HG03571 (cell line): ENCODE data around the gene TSPAN18.

Source experiments
- ATAC-seq: cut with Tn5 transposase; IDR thresholded peaks from one replicate; pipeline ENCODE4 v1.9.1; 2021; ENCODE audit not compliant: unreplicated experiment

Gene TSPAN18

DNA sequence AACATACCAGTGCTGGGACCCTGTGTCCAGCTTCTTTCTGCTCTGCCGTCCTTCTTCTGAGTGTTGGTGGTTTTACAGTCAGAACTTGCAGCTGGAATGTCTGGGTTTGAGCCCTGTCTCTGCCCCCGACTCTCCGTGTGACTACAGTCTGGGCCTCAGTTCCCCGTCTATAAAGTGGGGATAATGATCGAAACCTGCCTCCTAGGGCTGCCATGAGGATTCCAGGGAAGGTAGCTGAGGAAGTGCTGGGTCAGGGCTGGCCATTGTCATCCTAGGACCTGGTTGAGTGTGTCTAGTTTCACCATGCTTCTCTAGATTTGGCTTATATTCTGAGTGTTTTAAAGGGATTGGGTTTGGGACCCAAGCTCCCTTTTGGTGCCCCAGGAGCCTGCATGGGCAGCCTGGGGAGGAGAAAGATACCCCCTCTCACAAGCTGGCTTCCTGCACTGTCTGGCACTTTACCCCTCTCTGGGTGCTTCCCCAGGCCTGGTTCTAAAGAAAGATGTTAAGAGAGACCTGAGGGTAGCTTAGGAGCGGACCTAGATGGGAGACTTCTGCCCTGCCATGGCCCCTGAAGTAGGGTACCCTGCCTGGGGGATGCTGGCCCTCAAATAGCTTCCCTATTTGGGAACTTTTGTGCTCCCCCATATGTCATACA lies 49.9 kb downstream of the TSPAN18 start:
- ATAC-seq, result no peak

- no peak for ATAC-seq
These were observed 50.7 kb downstream of the TSPAN18 start for GRCh38 chr11:44777209-44778194.

GRCh38 chr11:44778195-44779100 lies 51.7 kb downstream of the TSPAN18 start:
- no peak for ATAC-seq

- no peak for ATAC-seq
These were observed 53.2 kb downstream of the TSPAN18 start for GRCh38 chr11:44779736-44780520.

DNA sequence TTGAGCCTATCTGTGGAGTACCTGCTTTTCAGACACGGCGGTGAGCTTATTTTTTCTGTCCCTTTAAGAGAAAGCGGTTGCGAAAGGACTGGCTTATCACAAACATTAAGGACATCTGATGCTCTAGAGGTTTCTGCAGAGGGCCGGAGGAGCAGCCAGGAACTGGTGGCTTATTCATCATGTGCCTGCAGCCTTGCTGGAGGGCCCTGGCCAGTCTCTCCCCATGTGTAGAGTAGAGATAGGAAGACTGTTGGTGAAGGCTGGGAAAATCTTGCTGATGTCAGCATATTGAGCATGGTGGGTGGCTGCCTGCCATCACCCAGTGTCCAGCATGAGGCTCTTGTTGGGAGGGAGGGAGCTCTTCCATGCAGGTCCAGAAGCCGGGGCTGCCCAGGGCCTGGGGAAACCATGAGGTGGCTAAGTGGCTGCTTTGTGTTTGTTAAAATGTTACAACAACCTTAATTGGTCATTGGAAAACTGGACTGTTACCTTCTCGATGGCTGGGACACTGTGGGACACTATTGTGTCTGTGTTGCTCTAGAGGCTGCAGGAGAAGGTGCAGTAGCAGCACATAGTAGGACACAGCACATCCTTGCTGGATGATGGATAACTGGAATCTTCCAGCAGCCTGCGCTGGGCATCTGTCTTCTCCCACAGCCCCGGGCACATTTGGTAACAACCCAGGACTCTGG lies 54.3 kb downstream of the TSPAN18 start:
- no peak for ATAC-seq

GRCh38 chr11:44781655-44782054 lies 54.9 kb downstream of the TSPAN18 start:
- ATAC-seq, result no peak

GRCh38 chr11:44782478-44782877 lies 55.7 kb downstream of the TSPAN18 start:
- no peak for ATAC-seq

GRCh38 chr11:44784436-44784760 lies 57.6 kb downstream of the TSPAN18 start:
- ATAC-seq, result no peak

GRCh38 chr11:44784851-44785250 lies 58.1 kb downstream of the TSPAN18 start:
- ATAC-seq, result no peak

GRCh38 chr11:44785856-44786607 lies 59.3 kb downstream of the TSPAN18 start:
- no peak for ATAC-seq

DNA sequence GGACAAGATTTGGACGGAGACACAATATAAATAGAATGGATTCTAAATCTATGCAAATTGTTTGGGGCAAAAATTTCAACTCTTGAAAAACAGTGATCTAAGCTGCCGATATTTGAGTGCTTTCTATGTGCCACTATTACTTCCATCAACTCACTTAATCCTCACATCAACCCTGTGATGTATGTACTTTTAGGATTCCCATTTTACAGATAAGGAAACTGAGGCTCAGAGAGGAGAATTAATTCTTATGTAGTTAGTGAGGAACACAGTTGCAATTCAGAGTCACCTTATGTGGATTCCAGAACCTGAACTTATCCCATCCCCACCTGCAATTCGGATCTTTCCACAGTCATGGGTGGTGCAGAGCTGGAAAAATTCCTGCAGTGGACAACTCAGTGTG lies 60.3 kb downstream of the TSPAN18 start:
- ATAC-seq, result no peak

DNA sequence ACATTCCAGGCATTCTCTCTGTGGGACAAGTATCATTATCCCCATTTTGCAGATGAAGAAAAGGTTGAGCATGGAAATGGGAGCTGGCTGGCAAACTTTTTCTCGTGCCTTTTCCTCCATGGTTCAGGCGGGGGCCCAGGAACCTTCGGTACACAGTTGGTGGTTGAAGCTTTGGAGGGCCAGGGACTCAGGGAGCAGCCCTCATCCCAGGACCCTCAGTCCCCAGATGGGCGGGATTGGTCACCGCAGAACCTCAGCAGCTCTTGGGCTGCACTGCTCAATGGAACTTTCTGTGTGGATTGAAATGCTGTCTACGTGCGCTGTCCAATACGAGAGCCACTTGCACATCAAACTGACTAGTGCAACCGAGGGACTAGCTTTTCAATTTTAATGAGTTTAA lies 61.2 kb downstream of the TSPAN18 start:
- no peak for ATAC-seq

GRCh38 chr11:44788536-44789261 lies 61.9 kb downstream of the TSPAN18 start:
- ATAC-seq, result no peak

GRCh38 chr11:44789496-44789895 lies 62.7 kb downstream of the TSPAN18 start:
- no peak for ATAC-seq

DNA sequence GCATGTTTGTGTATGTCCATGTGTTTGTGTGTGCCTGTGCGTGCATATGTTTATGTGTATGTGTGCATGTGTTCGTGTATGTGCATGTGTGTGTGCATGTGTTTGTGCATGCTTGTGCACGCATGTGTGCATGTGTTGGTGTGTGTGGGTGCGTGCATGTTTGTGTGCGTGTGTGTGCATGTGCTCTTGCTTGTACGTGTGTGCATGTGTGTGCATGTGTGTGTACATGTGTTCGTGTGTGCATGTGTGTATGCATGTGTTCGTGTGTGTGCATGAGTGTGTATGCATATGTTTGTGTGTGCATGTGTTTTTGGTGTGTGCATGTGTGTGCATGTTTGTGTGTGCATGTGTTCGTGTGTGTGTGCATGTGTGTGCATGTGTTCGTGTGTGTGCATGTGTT lies 63.4 kb downstream of the TSPAN18 start:
- ATAC-seq, result no peak

GRCh38 chr11:44791316-44791925 lies 64.7 kb downstream of the TSPAN18 start:
- ATAC-seq, result no peak

DNA sequence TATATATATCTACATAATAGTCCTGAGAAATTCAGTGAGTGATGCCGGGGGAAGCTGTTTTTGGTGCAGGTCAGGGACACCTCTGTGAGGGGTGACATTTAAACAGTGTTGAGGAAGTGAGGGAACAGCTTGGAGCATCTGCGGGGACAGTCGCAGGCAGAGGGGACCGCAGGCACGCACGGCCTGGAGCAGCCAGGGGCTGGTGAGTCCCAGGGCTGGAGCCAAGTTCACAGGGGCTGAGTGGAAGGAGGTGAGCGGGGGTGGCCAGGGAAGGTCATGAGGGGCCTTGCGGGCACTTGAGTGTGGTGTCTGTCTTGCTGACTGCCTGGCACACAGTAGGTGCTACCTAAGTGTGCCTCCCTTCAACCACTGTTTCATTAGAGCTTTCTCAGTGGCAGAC lies 65.4 kb downstream of the TSPAN18 start:
- no peak for ATAC-seq
